ENCODE data around the gene CCDC73. TPM values are rescaled to one million over a fixed set of nuclear protein-coding genes. Genes with fewer than 3 reads are reported as not detected.
A peak's percentile ranks its signal among the peaks of the same experiment; 100 is the strongest.
"Not testable (repeated sequence)": the region's sequence is repeated elsewhere in the genome, so short reads cannot be mapped to it uniquely, and the experiment has no call there.

Gene CCDC73
- total RNA-seq, 1 donor from 2014 or later = 0.27 TPM

- H3K27ac Mint-ChIP-seq = peak within 1 kb of the TSS; percentile 96
Measured at GRCh38 chr11:32829680-32830412, 35.4 kb upstream of the CCDC73 start, which contains the start of gene PRRG4. PRRG4 (plus strand) TSS chr11:32829927; CDS start chr11:32830530, 603 bp downstream.

DNA sequence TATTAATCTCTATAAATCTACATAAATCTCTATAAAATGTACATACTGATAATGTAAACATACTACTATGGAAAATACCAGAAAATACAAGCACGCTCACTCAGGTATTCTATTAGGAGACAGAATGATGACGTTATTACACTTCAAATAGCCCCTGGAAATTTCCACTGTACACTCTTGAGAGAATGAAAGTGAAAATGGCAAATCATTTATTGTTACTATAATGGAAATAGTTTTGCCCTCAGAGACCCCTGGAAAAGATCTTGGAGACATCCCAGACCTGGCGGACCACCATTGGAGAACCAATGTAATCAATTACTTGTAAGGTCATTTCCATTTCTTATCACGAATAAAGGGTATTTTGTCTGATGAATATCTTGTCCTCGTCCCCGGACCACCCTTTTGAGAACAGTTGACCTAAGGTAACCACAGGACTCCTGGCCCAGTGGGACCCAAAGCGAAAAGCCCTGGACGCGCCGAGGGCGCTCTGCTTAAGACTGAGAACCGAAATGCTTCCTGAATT lies 34.8 kb upstream of the CCDC73 start:
- Mint-ChIP-seq H3K4me1 (peaks cover 18% of the 10 kb centered on the region), H3K27ac (peak overlapping the region; percentile 96), H3K36me3 (no peaks in the 10 kb centered on the region), H3K27me3 (ENCODE audit: low read depth) (peaks cover 31% of the 10 kb centered on the region), H3K4me3 (peak overlapping the region; percentile 88), H3K9me3 (no peaks in the 10 kb centered on the region)
- DNase-seq (ENCODE audit: low spot score in 2 of 2, unreplicated experiment in 2 of 2) = no peak
- no peak for TF ChIP-seq CTCF (IDR thresholded peaks at IDR 0.05; ENCODE audit: unreplicated experiment)

More at GRCh38 chr11:32829680-32830412, 35.4 kb upstream of the CCDC73 start, which contains the start of gene PRRG4:
- Mint-ChIP-seq H3K36me3 (no peaks in the 10 kb centered on the region), H3K4me1 (peaks cover 18% of the 10 kb centered on the region), H3K9me3 (no peaks in the 10 kb centered on the region), H3K27me3 (ENCODE audit: low read depth) (peaks cover 31% of the 10 kb centered on the region), H3K4me3 (peak within 1 kb of the TSS; percentile 88)
- DNase-seq (ENCODE audit: low spot score in 2 of 2, unreplicated experiment in 2 of 2) = peak; percentile 41 to 67
- TF ChIP-seq CTCF (IDR thresholded peaks at IDR 0.05; ENCODE audit: unreplicated experiment) = no peak

- Mint-ChIP-seq H3K9me3 (no peaks in the 10 kb centered on the region), H3K36me3 (peaks cover 1% of the 10 kb centered on the region), H3K4me3 (no peak overlapping the region), H3K4me1 (peaks cover 18% of the 10 kb centered on the region), H3K27ac (no peak overlapping the region), H3K27me3 (ENCODE audit: low read depth) (peaks cover 30% of the 10 kb centered on the region)
- no peak for DNase-seq (ENCODE audit: low spot score in 2 of 2, unreplicated experiment in 2 of 2)
- TF ChIP-seq CTCF (IDR thresholded peaks at IDR 0.05; ENCODE audit: unreplicated experiment) = no peak
Measured at GRCh38 chr11:32827276-32827675, 32.8 kb upstream of the CCDC73 start.

DNA sequence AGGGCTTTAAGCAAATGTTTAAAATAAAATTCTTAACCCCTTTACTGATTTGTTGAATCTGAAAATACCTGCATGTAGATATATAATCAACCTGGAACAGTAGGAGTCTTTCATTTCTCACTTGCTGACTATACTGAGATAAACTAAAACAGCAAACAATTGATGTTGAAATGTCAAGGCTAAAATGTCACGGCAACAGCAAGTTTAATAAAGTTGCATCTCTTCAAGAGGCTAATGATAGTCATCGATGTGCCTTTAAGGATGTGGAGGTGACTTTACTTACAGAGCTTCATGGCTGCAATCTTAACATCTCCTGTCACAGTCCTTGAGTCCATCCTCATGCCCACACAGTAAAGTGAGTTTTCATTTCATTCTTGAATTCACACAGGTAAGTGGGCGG lies 31.7 kb upstream of the CCDC73 start:
- peaks cover 23% of the 10 kb centered on the region for H3K27me3 Mint-ChIP-seq (ENCODE audit: low read depth)
- peaks cover 1% of the 10 kb centered on the region for H3K36me3 Mint-ChIP-seq
- H3K9me3 Mint-ChIP-seq = no peaks in the 10 kb centered on the region
- no peak for DNase-seq (ENCODE audit: low spot score in 2 of 2, unreplicated experiment in 2 of 2)
- peaks cover 21% of the 10 kb centered on the region for H3K4me1 Mint-ChIP-seq
- no peak overlapping the region for H3K4me3 Mint-ChIP-seq
- TF ChIP-seq CTCF (IDR thresholded peaks at IDR 0.05; ENCODE audit: unreplicated experiment) = no peak
- H3K27ac Mint-ChIP-seq = no peak overlapping the region

DNA sequence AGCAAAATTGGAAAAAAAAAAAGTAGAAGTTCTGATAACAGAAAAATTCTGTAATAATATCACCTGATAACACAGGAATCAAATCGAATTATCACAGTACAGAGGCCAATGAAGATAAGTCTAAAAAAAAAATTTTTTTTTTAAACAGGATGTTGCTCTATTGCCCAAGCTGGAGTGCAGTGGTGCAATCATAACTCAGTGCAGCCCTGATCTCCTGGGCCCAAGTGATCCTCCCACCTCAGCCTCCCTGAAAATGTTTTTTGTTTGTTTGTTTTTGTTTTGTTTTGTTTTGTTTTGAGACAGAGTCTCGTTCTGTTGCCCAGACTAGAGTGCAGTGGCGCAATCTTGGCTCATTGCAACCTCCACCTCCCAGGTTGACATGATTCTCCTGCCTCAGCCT lies 29.2 kb upstream of the CCDC73 start:
- not testable (repeated sequence) for H3K9me3 Mint-ChIP-seq; H3K4me1 Mint-ChIP-seq; H3K27ac Mint-ChIP-seq; H3K27me3 Mint-ChIP-seq (ENCODE audit: low read depth); DNase-seq (ENCODE audit: low spot score in 2 of 2, unreplicated experiment in 2 of 2); H3K36me3 Mint-ChIP-seq; H3K4me3 Mint-ChIP-seq

DNA sequence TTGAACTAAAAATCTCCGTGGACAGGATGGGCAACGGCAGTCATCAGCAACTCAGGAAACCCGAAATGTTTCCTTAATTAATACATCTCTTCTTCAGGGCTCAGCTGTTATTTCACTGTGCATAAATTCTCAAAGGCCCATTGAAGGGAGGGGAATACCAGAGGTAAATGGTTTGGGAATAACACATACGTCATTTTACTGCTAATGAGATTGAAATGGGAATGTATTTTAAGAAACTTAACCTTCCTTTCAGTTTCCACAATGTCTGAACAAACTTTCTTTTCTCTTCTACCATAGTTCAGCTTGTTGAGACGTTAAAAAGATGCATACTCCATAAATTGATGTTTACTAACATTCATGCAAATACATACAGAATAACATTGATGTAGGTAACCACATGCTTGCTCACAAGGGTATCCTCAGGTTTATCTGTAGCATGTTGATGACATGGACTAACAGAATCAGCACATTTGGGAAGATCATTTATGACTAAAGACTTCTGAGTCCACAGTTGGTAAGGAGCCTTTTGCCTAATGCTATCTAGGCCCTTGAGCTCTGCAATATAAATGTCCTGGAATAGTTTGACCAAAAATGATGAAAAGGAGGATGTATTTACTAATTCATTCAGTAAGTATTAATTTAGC lies 27.6 kb upstream of the CCDC73 start:
- Mint-ChIP-seq H3K36me3 (peaks cover 1% of the 10 kb centered on the region), H3K4me3 (no peak overlapping the region), H3K27ac (no peak overlapping the region), H3K9me3 (no peaks in the 10 kb centered on the region), H3K4me1 (peaks cover 6% of the 10 kb centered on the region), H3K27me3 (ENCODE audit: low read depth) (no peaks in the 10 kb centered on the region)
- DNase-seq (ENCODE audit: low spot score in 2 of 2, unreplicated experiment in 2 of 2) = no peak
- TF ChIP-seq CTCF (IDR thresholded peaks at IDR 0.05; ENCODE audit: unreplicated experiment) = no peak

Data from mesothelial cell of epicardium (in vitro differentiated cells).